ENCODE results near the gene MVK.

DNA sequence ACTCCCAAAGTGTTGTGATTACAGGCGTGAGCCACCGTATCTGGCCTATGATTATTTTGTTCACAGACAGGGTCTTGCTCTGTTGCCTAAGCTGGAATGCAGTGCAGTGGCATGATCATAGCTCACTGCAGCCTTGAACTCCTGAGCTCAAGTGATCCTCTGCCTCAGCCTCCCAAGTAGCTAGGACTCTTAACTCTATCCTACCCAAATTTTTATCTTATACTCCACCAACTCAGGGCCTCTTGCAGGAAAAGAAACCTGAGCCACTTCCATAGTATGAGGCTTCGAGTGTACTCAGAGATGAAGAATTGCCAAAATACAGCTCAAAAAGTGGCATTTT is 1.1 kb upstream of the MVK start:
- TF ChIP-seq, protein P1, sequence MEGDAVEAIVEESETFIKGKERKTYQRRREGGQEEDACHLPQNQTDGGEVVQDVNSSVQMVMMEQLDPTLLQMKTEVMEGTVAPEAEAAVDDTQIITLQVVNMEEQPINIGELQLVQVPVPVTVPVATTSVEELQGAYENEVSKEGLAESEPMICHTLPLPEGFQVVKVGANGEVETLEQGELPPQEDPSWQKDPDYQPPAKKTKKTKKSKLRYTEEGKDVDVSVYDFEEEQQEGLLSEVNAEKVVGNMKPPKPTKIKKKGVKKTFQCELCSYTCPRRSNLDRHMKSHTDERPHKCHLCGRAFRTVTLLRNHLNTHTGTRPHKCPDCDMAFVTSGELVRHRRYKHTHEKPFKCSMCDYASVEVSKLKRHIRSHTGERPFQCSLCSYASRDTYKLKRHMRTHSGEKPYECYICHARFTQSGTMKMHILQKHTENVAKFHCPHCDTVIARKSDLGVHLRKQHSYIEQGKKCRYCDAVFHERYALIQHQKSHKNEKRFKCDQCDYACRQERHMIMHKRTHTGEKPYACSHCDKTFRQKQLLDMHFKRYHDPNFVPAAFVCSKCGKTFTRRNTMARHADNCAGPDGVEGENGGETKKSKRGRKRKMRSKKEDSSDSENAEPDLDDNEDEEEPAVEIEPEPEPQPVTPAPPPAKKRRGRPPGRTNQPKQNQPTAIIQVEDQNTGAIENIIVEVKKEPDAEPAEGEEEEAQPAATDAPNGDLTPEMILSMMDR (conservative IDR thresholded peaks at IDR 0.05): no peak
- no peak for TF ChIP-seq EZH2 (IDR thresholded peaks at IDR 0.05; ENCODE audit: low read depth)

Data from PC-9 (cell line).